ENCODE measurements around the gene TMEM208. TPM values are rescaled to one million over a fixed set of nuclear protein-coding genes. Genes with fewer than 3 reads are reported as not detected.

The TMEM208 gene
- total RNA-seq, 6 donors from 2014 or later = 21.1 to 50.6 (median 48.5) TPM

DNA sequence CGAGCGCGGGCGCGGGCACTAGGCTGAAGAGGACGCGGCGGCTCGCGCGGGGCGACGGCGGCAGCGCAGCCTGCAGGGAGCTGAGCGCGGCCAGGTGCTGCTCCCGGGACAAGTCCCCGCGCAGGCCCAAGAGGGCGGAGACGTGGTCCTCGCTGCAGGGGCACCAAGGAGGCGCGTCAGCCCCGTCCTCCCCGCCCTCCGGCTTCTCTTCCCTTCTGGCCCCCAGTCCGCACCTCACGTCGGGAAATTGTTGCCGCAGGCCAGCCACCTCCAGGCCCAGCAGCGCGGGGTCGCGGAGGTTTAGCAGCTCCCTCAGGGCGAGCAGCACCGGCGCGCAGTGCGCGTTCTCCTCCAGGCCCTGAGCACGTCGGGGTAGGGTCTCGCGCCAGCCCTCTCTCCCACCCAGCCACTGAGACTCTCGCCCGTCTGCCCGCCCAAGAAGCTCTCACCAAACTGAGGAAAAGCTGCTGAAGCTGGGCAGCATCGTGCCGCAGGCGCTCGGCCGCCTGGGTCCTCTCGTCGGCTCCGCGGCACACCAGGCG, 42.4 kb upstream of the TMEM208 start:
- TF ChIP-seq POLR2A (IDR thresholded peaks at IDR 0.05) (no peak), EP300 (IDR thresholded peaks at IDR 0.05) (no peak), POLR2AphosphoS5 (IDR thresholded peaks at IDR 0.05) (no peak)
- TF ChIP-seq, protein P1, sequence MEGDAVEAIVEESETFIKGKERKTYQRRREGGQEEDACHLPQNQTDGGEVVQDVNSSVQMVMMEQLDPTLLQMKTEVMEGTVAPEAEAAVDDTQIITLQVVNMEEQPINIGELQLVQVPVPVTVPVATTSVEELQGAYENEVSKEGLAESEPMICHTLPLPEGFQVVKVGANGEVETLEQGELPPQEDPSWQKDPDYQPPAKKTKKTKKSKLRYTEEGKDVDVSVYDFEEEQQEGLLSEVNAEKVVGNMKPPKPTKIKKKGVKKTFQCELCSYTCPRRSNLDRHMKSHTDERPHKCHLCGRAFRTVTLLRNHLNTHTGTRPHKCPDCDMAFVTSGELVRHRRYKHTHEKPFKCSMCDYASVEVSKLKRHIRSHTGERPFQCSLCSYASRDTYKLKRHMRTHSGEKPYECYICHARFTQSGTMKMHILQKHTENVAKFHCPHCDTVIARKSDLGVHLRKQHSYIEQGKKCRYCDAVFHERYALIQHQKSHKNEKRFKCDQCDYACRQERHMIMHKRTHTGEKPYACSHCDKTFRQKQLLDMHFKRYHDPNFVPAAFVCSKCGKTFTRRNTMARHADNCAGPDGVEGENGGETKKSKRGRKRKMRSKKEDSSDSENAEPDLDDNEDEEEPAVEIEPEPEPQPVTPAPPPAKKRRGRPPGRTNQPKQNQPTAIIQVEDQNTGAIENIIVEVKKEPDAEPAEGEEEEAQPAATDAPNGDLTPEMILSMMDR (IDR thresholded peaks at IDR 0.05) = no peak
- WGBS, 2 donors = 2% methylated on average over 43 of the region's 59 CpGs; no CpG with 5 or more reads in 1 of the 2 donors
- H3K4me3 ChIP-seq = peak overlapping the region; percentile 65 to 84 (median 76)
- H3K36me3 ChIP-seq = no peaks in the 10 kb centered on the region
- ATAC-seq (ENCODE audit: low FRiP score in 2 of 2) (peak in 1 of 2 donors; percentile 3), DNase-seq (peak; percentile 35 to 92)
- no peaks in the 10 kb centered on the region for H3K9me3 ChIP-seq
- peak overlapping the region; percentile 95 to 98 (median 96) for H3K27ac ChIP-seq
- peaks cover 29 to 42% (median 31%) of the 10 kb centered on the region in 4 donors for H3K4me1 ChIP-seq
- no peaks in the 10 kb centered on the region for H3K27me3 ChIP-seq

DNA sequence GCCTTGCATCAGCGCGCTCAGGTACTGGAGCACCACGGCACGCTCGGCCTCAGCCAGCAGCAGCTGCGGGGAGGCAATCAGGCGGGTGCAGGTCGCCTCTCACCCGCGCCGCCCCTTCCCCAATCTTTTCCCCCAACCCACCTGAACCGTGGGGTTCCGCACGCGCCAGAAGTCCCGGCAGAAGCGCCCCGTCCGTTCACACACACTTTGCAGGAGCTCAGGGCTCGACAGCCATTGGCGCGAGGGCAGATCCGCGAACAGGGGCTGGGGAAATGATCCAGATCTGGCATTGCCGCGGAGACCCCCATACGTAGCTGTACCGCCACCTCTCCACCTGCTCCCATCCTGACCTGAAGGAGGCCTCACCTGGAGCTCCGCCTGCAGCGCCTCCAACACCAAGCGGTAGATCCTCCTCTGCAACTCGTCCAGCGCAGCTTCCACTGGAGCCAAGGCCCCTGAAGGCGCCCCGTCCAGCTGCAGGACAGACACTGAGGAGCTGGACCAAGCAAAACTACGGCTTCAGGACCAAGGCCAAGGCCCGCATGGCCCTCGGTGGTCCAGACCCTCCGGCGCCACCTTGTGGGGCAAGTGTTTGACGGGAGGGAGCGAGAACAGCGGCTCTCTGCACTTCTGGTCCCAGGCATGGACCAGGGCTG, 41.8 kb upstream of the TMEM208 start:
- Histone ChIP-seq H3K27me3 (no peaks in the 10 kb centered on the region), H3K4me1 (peaks cover 29 to 42% (median 31%) of the 10 kb centered on the region in 4 donors), H3K27ac (peak overlapping the region in 3 of 4 donors; percentile 27 to 41 (median 30)), H3K4me3 (peak overlapping the region in 3 of 4 donors; percentile 65 to 84 (median 84)), H3K9me3 (no peaks in the 10 kb centered on the region), H3K36me3 (no peaks in the 10 kb centered on the region)
- WGBS, 2 donors = 23 to 60% methylated on average over 6 to 25 of the region's 43 CpGs
- peak; percentile 90 to 94 for DNase-seq
- peak; percentile 78 to 79 for ATAC-seq (ENCODE audit: low FRiP score in 2 of 2)
- TF ChIP-seq, protein P1 (IDR thresholded peaks at IDR 0.05) = peak; percentile 77 to 95 (median 89)
- TF ChIP-seq POLR2A (IDR thresholded peaks at IDR 0.05) (no peak), POLR2AphosphoS5 (IDR thresholded peaks at IDR 0.05) (peak; percentile 46 to 59)

DNA sequence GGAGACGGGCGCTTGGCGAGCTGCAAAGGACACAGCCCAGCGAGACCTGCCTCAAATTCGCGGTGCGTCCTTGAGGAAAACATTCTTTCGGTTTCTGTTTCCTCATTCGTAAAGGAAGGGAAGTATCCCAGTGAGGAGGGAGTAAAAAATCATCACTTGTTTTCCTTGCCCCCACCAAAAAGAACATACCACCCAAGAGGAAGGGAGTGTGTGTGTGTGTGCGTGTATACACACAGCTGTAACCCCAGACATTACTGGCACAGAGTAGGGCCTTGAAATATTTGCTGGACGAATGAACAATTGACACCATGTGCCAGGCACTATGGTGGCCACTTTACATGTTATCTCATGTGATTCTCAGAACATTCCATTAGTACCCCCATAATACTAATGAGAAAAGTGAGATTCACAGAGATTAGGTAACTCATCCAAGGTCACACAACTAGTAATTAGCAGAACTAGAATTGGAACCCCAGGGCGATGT, 41.2 kb upstream of the TMEM208 start:
- no peaks in the 10 kb centered on the region for H3K9me3 ChIP-seq
- H3K36me3 ChIP-seq = no peaks in the 10 kb centered on the region
- no peak for DNase-seq
- WGBS, 2 donors = 10 to 13% methylated on average over 9 to 12 of the region's 12 CpGs
- peak overlapping the region in 3 of 4 donors; percentile 65 to 84 (median 84) for H3K4me3 ChIP-seq
- H3K4me1 ChIP-seq = peaks cover 29 to 46% (median 31%) of the 10 kb centered on the region in 4 donors
- TF ChIP-seq, protein P1 (IDR thresholded peaks at IDR 0.05) = peak in 1 of 6 experiments; percentile 11
- TF ChIP-seq EP300 (IDR thresholded peaks at IDR 0.05) = no peak
- TF ChIP-seq POLR2A (IDR thresholded peaks at IDR 0.05) = peak in 1 of 4 donors; percentile 15
- no peak for TF ChIP-seq POLR2AphosphoS5 (IDR thresholded peaks at IDR 0.05)
- H3K27ac ChIP-seq = peak overlapping the region in 3 of 4 donors; percentile 7 to 41 (median 27)
- ATAC-seq (ENCODE audit: low FRiP score in 2 of 2) = no peak
- H3K27me3 ChIP-seq = no peaks in the 10 kb centered on the region

DNA sequence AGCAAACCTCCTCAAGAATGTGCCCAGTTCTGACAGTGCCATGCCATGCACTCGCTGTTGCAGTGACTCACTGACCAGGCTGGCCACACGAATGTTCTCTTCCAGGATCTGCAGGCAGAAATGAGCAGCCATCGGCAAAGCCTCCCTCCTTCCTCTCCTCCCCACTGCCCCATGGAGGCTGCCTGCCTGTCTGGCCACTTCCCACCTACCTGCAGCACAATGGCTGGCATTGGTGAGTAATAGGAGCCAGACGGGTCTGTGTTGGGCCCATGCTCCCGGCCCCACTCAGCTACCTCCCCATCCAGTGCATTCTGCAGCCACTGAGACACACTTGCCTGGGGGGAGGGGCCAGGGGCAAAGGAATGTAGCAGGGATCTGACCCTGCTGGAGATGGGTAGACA, 40.4 kb upstream of the TMEM208 start:
- H3K36me3 ChIP-seq = no peaks in the 10 kb centered on the region
- no peak overlapping the region for H3K27ac ChIP-seq
- no peak overlapping the region for H3K4me3 ChIP-seq
- H3K9me3 ChIP-seq = no peaks in the 10 kb centered on the region
- DNase-seq (no peak), ATAC-seq (ENCODE audit: low FRiP score in 2 of 2) (no peak)
- peaks cover 32 to 53% (median 39%) of the 10 kb centered on the region in 4 donors for H3K4me1 ChIP-seq
- no peaks in the 10 kb centered on the region for H3K27me3 ChIP-seq
- no peak for TF ChIP-seq POLR2A (IDR thresholded peaks at IDR 0.05)
- TF ChIP-seq EP300 (IDR thresholded peaks at IDR 0.05) = no peak
- TF ChIP-seq, protein P1 (IDR thresholded peaks at IDR 0.05) = no peak
- TF ChIP-seq POLR2AphosphoS5 (IDR thresholded peaks at IDR 0.05) = no peak
- 48 to 86% methylated on average over 4 to 5 of the region's 5 CpGs for WGBS, 2 donors
